Measurements from ENCODE around the gene GMPR2. TPM values are rescaled to one million over a fixed set of nuclear protein-coding genes. Genes with fewer than 3 reads are reported as not detected.

Gene GMPR2
- polyA plus RNA-seq (ENCODE audit: insufficient read length in 12 of 12), result 10 to 100 TPM in 11 of 12 donors, not detected in 1; 39.8 to 82.9 (median 54.4) TPM
- long read RNA-seq, donor 1, transcript GMPR2-207 (2 exons, 469 nt), result major isoform, 28 of 43 reads
- long read RNA-seq, donor 1, transcript GMPR2-223 (10 exons, 1,893 nt), result minor isoform, 8 of 43 reads
- long read RNA-seq, donor 1, partial matches to known transcripts, result 0 of 43 reads
- long read RNA-seq, donor 1, other reads (novel, unspliced or antisense), result 0 of 43 reads
- long read RNA-seq, donor 2, partial matches to known transcripts, result 13 of 21 reads
- long read RNA-seq, donor 2, other reads (novel, unspliced or antisense), result 0 of 21 reads
- long read RNA-seq, donor 3, transcript GMPR2-207 (2 exons, 469 nt), result major isoform, 9 of 13 reads
- long read RNA-seq, donor 3, partial matches to known transcripts, result 0 of 13 reads
- long read RNA-seq, donor 3, other reads (novel, unspliced or antisense), result 0 of 13 reads
- long read RNA-seq, donor 4, transcript GMPR2-207 (2 exons, 469 nt), result major isoform, 16 of 16 reads
- long read RNA-seq, donor 4, partial matches to known transcripts, result 0 of 16 reads
- long read RNA-seq, donor 4, other reads (novel, unspliced or antisense), result 0 of 16 reads
- long read RNA-seq, donor 5, transcript GMPR2-207 (2 exons, 469 nt), result major isoform, 12 of 23 reads
- long read RNA-seq, donor 5, partial matches to known transcripts, result 0 of 23 reads
- long read RNA-seq, donor 5, other reads (novel, unspliced or antisense), result 0 of 23 reads
- long read RNA-seq, donor 6, transcript GMPR2-207 (2 exons, 469 nt), result major isoform, 13 of 18 reads
- long read RNA-seq, donor 6, partial matches to known transcripts, result 0 of 18 reads
- long read RNA-seq, donor 6, other reads (novel, unspliced or antisense), result 0 of 18 reads
- long read RNA-seq, donor 7, transcript GMPR2-207 (2 exons, 469 nt), result major isoform, 12 of 14 reads
- long read RNA-seq, donor 7, partial matches to known transcripts, result 0 of 14 reads
- long read RNA-seq, donor 7, other reads (novel, unspliced or antisense), result 0 of 14 reads
- long read RNA-seq, donor 8, transcript GMPR2-207 (2 exons, 469 nt), result major isoform, 16 of 38 reads
- long read RNA-seq, donor 8, partial matches to known transcripts, result 6 of 38 reads
- long read RNA-seq, donor 8, other reads (novel, unspliced or antisense), result 6 of 38 reads
- long read RNA-seq, donor 9, transcript GMPR2-207 (2 exons, 469 nt), result major isoform, 18 of 31 reads
- long read RNA-seq, donor 9, partial matches to known transcripts, result 10 of 31 reads
- long read RNA-seq, donor 9, other reads (novel, unspliced or antisense), result 0 of 31 reads
- long read RNA-seq, donor 10, transcript GMPR2-207 (2 exons, 469 nt), result major isoform, 21 of 35 reads
- long read RNA-seq, donor 10, partial matches to known transcripts, result 12 of 35 reads
- long read RNA-seq, donor 10, other reads (novel, unspliced or antisense), result 0 of 35 reads
- long read RNA-seq, donor 11, transcript GMPR2-207 (2 exons, 469 nt), result major isoform, 23 of 35 reads
- long read RNA-seq, donor 11, partial matches to known transcripts, result 0 of 35 reads
- long read RNA-seq, donor 11, other reads (novel, unspliced or antisense), result 0 of 35 reads

GRCh38 chr14:24232645-24233537 lies at the start of gene GMPR2:
Gene GMPR2, plus strand, starts transcription at chr14:24232929. Its CDS starts 325 bp downstream, at chr14:24233254.
- no peak for DNase-seq

DNA sequence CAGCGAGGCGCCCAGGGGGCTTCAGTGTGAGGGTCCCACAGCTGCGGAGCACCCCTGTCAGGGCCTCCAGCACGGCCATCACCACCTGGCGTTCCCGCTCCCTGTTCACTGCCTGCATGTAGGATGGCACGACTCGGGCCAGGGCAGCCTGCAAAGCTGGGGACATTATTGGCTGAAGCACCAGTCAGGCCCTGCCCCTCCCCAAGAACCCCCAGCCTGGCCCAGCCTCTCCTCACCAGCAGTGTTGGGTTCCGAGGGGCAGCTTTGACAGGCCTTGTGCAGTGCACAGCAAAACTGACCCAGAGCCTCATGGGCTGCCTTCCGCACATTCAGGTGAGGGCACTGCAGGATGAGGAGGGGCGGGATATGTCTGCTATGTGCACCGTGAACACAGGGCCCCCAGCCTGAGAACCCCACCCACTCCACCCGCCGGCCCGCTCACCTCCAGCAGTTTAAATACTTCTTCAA lies 49.7 kb upstream of the GMPR2 start:
- DNase-seq, result no peak

- DNase-seq, result no peak
These were observed 48.4 kb upstream of the GMPR2 start for GRCh38 chr14:24184104-24184970.

GRCh38 chr14:24185026-24185425 lies 47.7 kb upstream of the GMPR2 start:
- no peak for DNase-seq

GRCh38 chr14:24185741-24186140 lies 47.0 kb upstream of the GMPR2 start:
- DNase-seq, result no peak

GRCh38 chr14:24186831-24187538 lies 45.7 kb upstream of the GMPR2 start:
- no peak for DNase-seq

- DNase-seq, result no peak
These were observed 45.2 kb upstream of the GMPR2 start for GRCh38 chr14:24187539-24187915.

DNA sequence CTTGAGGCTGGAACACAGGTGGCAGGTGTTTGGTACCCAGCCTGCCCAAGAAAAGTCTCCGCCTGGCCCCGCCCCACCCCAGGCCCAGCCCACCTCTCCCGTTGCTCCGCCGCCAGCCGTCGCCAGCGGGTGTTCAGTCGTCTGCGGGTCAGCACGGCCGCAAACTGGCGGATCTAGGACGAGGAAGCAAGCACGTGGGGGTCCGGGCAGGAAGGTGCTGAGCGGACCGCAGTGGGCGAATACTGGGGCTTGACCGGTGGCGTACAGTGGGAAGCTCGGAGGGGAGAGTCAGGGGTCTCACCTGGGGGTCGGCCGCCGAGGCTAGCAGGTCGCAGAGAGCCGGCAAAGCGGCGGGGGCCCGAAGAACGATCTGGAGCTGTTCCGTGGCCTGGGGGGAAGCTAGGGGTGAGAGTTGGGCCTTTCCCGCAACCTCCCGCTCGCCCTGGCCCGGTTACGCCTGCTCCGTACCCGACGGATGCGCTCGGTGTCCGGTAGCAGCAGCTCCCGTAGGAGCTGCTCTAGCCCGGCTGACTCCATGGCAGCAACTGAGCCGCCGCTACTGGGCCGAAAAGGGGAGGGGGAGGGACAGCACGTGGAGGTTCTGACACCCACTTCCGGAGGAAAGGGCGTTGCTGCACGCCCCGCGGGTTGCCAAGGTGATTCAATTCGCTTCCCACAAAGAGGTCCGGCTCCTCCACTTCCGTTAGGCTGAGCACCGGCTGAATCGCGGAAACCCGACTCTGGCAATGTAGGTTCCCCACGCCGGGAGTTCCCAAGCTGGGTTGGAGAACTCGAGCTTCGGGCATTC lies 44.3 kb upstream of the GMPR2 start, which contains the start of gene IPO4:
Gene IPO4 (minus strand): TSS at position 566 of the 808 bp plus-strand sequence. CDS start 29 bp downstream, at position 537.
- peak; percentile 97 for DNase-seq

GRCh38 chr14:24189059-24189375 lies 43.7 kb upstream of the GMPR2 start:
- no peak for DNase-seq

DNA sequence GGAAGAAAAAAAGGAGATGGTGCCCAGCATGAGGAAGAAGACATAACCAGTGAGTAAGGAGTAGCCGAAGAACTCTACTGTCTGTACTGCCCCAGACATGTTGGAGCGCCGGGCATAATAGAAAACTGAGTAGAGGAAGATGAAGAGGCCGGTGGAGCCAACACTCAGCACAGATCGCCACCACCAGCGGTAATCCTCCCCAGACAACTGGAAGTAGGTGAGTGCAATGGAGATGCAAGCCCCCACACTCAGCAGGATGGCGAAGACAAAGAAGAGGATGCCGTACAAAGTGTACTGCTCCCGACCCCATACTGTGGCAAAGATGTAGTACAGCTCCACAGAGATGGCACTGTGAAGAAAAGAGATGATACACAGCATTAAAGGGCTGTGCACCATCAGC lies 43.3 kb upstream of the GMPR2 start:
- no peak for DNase-seq

DNA sequence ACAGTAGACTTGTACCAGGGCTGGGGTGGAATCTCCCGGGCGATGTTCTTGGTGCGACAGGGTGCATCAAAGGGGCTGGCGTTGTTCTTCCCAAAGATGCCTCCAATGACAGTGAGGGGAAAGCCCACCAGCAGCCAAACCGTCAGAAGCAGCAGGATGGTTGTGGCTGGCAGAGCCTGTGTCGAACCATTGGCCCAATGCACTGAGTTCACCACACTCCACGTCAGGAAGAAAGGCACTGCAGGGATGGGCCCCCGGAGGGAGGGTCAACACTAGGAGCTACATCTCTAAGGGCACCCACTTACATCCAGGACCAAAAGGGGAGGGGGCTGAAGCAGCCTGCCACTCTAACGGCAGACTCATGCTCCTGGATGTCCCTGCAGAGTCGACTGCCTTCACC lies 42.3 kb upstream of the GMPR2 start:
- DNase-seq, result no peak

- no peak for DNase-seq
These were observed 39.8 kb upstream of the GMPR2 start for GRCh38 chr14:24192933-24193332.

GRCh38 chr14:24194186-24194872 lies 38.4 kb upstream of the GMPR2 start:
- DNase-seq, result no peak

- DNase-seq, result no peak
These were observed 37.9 kb upstream of the GMPR2 start for GRCh38 chr14:24194873-24195185.

- DNase-seq, result peak; percentile 92
These were observed 37.3 kb upstream of the GMPR2 start, which contains the start of gene TM9SF1 for GRCh38 chr14:24195186-24196070. Gene TM9SF1, minus strand, starts transcription at chr14:24195441. Its CDS starts 422 bp downstream, at chr14:24195019.
